ENCODE results near the gene MFSD11. TPM values are rescaled to one million over a fixed set of nuclear protein-coding genes. Genes with fewer than 3 reads are reported as not detected.
A peak's percentile ranks its signal among the peaks of the same experiment; 100 is the strongest.

The MFSD11 gene
- total RNA-seq, 1 donor = 40.5 TPM

DNA sequence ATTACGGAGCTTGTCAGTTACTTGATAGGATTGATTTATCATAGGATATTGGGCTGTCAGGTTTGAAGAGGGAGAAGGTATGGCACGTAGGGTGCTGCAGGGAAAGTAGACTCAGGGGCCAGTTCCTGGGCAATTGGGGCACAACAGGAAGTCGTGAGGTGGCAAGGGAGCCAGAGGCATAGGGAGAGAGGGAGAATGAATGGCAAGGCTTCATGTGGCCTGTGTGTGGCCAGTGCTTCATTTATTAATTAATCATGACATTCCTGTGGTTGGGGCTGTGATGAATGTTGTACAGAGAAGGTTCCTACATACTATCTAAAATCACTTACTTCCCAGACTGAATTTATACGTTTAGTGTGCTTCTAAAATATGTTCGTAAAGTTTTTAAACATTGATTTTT is 19.3 kb downstream of the MFSD11 start:
- TF ChIP-seq, protein P1, sequence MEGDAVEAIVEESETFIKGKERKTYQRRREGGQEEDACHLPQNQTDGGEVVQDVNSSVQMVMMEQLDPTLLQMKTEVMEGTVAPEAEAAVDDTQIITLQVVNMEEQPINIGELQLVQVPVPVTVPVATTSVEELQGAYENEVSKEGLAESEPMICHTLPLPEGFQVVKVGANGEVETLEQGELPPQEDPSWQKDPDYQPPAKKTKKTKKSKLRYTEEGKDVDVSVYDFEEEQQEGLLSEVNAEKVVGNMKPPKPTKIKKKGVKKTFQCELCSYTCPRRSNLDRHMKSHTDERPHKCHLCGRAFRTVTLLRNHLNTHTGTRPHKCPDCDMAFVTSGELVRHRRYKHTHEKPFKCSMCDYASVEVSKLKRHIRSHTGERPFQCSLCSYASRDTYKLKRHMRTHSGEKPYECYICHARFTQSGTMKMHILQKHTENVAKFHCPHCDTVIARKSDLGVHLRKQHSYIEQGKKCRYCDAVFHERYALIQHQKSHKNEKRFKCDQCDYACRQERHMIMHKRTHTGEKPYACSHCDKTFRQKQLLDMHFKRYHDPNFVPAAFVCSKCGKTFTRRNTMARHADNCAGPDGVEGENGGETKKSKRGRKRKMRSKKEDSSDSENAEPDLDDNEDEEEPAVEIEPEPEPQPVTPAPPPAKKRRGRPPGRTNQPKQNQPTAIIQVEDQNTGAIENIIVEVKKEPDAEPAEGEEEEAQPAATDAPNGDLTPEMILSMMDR (IDR thresholded peaks at IDR 0.05; ENCODE audit: insufficient read depth, low read length) = no peak
- no peak overlapping the region for H3K4me3 ChIP-seq (ENCODE audit: low read depth, low read length)
- DNase-seq (ENCODE audit: low read depth) = no peak

DNA sequence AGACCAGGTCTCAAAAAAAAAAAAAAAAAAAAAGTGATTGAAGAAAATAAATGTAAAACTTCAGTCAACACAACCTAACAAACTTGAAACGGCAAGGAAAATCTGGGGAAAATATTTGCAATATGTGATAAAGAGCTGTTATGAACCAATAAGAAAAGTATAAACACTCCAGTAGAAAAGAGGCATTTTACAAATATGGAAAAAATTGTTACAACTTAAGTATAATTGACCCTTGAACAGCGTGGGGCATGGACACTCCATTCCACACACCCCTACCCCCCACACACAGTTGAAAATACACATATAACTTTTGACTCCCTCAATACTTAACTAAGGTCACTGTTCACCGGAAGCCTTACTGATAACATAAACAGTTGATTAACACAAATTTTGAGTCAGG is 20.7 kb downstream of the MFSD11 start:
- no peak for DNase-seq (ENCODE audit: low read depth)
- TF ChIP-seq, protein P1 (IDR thresholded peaks at IDR 0.05; ENCODE audit: insufficient read depth, low read length) = no peak

GRCh38 chr17:76772842-76773525 is 35.1 kb downstream of the MFSD11 start:
- TF ChIP-seq, protein P1 (IDR thresholded peaks at IDR 0.05; ENCODE audit: insufficient read depth, low read length) = no peak
- H3K4me3 ChIP-seq (ENCODE audit: low read depth, low read length) = no peak overlapping the region
- peak; percentile 79 for DNase-seq (ENCODE audit: low read depth)

More for the DNA sequence above, 20.7 kb downstream of the MFSD11 start:
- no peak overlapping the region for H3K4me3 ChIP-seq (ENCODE audit: low read depth, low read length)

DNA sequence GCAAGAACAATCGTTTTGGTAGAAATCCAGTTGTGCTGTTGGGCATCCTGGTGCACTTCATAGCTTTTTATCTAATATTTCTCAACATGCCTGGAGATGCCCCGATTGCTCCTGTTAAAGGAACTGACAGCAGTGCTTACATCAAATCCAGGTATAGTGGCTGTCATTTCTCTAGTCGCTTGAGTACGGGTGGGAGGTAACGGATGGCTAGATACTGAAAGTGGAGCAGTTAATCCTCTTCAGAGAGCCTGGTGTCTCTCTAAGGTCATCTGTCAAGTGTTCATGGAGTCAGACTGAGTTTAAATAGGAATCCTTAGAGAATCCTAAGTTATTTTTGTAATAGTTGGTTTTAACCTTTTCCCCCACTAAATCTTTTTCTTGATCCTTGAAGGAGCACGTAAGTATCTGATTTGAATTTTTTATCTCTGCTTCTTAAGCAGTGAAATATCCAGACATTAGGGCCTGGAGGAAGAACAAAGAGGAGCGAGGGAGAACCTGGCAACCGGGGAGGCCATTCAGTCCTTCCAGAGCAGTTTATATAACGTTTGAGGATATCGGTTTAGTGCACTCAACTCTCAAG is 37.2 kb downstream of the MFSD11 start:
- no peak for DNase-seq (ENCODE audit: low read depth)
- no peak overlapping the region for H3K4me3 ChIP-seq (ENCODE audit: low read depth, low read length)
- TF ChIP-seq, protein P1 (IDR thresholded peaks at IDR 0.05; ENCODE audit: insufficient read depth, low read length) = no peak

DNA sequence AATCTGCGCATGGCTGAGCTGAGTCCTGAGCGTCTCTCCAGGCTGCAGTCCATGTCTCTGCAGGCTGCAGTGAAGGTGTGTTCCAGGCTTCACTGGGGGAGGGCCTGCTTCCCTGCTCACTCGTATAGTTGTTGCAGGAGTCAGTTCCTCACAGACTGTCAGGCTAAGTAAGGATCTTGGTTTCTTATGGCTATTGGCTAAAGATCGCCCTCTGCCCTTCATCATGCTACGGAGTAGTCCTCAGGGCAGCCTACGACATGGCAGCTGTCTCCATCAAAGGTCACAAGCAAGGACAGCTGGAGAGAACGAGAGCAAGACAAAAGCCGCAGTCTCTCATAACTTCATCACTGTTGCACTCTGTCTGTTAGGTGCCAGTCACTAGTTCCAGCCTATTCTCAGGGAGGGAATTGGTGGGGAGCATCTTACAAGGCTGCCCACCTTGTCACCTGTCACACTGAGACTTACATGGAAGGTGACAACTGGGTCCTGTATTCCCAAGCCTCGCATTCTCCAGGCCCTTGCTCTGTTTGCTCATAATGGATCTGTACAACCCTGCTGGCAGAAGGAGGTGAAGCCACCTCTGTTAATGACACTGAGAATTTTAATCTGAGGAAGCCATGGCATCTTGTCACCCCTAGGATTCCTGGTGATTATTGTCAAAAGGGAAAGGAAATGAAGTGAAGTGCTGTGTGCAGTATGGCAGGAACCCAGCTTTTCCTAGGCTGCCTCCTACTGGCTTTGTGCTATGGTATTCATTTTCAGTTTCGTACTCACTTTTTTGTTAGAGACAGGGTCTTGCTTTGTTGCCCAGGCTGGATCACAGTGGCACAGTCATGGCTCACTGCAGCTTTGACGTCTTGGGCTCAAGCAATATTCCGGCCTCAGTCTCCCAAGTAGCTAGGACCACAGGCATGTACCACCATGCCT is 43.4 kb downstream of the MFSD11 start:
- DNase-seq (ENCODE audit: low read depth) = no peak
- no peak overlapping the region for H3K4me3 ChIP-seq (ENCODE audit: low read depth, low read length)
- TF ChIP-seq, protein P1 (IDR thresholded peaks at IDR 0.05; ENCODE audit: insufficient read depth, low read length) = no peak

- H3K4me3 ChIP-seq (ENCODE audit: low read depth, low read length) = no peak overlapping the region
- no peak for DNase-seq (ENCODE audit: low read depth)
- TF ChIP-seq, protein P1 (IDR thresholded peaks at IDR 0.05; ENCODE audit: insufficient read depth, low read length) = no peak
These were observed 45.2 kb downstream of the MFSD11 start for GRCh38 chr17:76783146-76783545.
